BE2C (cell line): ENCODE data around the gene RASD1.
"Not testable (repeated sequence)": the region's sequence is repeated elsewhere in the genome, so short reads cannot be mapped to it uniquely, and the experiment has no call there.

Experiments
- DNase-seq: peaks from one replicate; pipeline ENCODE4 v3.0.0-alpha.2; 2020
- H3K27me3 ChIP-seq: fragments of 250-450 bp; sonication (Bioruptor Pico); 2 replicates; pipeline ENCODE4 v1.5.1; 2020; ENCODE audit warnings: mild to moderate bottlenecking
- H3K36me3 ChIP-seq: fragments of 250-450 bp; sonication (Bioruptor Pico); 2 replicates; pipeline ENCODE4 v1.5.1; 2020; ENCODE audit warnings: mild to moderate bottlenecking
- H3K4me1 ChIP-seq: fragments of 250-450 bp; sonication (Bioruptor Pico); 2 replicates; pipeline ENCODE4 v1.5.1; 2020
- H3K4me3 ChIP-seq: 2 replicates; pipeline ENCODE4 v1.5.1; 2011; ENCODE audit warnings: low read depth, low read length
- H3K9me3 ChIP-seq: fragments of 250-450 bp; sonication (Bioruptor Pico); 2 replicates; pipeline ENCODE4 v1.5.1; 2020
- TF ChIP-seq, protein P1 (sequence below): IDR thresholded peaks from 2 replicates; pipeline ENCODE4 v1.5.1; 2012; ENCODE audit warnings: mild to moderate bottlenecking, low read depth, low read length

Gene RASD1

DNA sequence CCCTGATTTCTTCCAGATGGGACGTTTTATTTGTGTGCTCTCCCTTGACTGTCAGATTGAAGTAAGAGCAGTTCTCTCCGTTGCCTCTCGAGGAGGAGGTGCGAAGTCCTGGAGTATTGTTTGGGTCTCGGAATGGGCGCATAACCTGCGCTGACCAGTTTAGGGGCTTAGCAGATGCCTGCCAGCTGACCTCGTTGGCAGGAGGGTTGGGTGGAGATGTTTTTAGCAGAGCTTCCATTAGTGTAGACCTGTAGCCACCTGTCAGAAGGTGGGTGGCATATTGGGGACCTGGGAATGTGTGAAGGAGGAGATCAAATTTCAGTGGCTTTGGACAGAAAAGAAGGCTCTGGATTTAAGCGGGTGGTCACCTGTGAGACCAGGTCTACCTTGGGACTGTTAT is 3.6 kb downstream of the RASD1 start:
- Histone ChIP-seq H3K4me1 (no peaks in the 10 kb centered on the region), H3K4me3 (no peak overlapping the region), H3K27me3 (peaks cover 10% of the 10 kb centered on the region), H3K9me3 (no peaks in the 10 kb centered on the region), H3K36me3 (peaks cover 6% of the 10 kb centered on the region)
- TF ChIP-seq, protein P1, sequence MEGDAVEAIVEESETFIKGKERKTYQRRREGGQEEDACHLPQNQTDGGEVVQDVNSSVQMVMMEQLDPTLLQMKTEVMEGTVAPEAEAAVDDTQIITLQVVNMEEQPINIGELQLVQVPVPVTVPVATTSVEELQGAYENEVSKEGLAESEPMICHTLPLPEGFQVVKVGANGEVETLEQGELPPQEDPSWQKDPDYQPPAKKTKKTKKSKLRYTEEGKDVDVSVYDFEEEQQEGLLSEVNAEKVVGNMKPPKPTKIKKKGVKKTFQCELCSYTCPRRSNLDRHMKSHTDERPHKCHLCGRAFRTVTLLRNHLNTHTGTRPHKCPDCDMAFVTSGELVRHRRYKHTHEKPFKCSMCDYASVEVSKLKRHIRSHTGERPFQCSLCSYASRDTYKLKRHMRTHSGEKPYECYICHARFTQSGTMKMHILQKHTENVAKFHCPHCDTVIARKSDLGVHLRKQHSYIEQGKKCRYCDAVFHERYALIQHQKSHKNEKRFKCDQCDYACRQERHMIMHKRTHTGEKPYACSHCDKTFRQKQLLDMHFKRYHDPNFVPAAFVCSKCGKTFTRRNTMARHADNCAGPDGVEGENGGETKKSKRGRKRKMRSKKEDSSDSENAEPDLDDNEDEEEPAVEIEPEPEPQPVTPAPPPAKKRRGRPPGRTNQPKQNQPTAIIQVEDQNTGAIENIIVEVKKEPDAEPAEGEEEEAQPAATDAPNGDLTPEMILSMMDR: no peak
- no peak for DNase-seq

DNA sequence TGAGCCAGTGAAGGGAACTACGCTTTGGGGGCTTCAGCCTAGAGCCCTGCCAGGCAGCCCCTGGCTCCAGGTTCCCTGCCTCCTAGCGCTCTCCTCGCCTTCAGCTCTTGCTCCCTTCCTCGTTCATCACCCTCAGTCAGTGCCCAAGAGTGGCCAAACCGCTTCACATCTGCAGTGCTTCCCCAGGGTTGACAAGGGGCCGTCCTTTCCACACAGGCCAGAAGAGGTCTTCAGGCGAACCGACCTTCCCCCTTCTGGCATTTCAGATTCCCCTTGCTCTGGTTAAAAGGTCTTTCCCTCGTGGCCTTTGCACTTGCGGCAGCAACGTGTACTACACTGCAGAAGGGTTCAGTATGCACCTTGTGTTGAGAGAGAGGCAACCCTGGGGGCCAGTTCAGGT is 4.1 kb downstream of the RASD1 start:
- H3K4me3 ChIP-seq: no peak overlapping the region
- H3K27me3 ChIP-seq: peaks cover 10% of the 10 kb centered on the region
- no peaks in the 10 kb centered on the region for H3K4me1 ChIP-seq
- no peaks in the 10 kb centered on the region for H3K9me3 ChIP-seq
- no peak for DNase-seq
- peaks cover 8% of the 10 kb centered on the region for H3K36me3 ChIP-seq
- TF ChIP-seq, protein P1: no peak

- TF ChIP-seq, protein P1: no peak
- peaks cover 8% of the 10 kb centered on the region for H3K36me3 ChIP-seq
- H3K4me3 ChIP-seq: no peak overlapping the region
- no peaks in the 10 kb centered on the region for H3K9me3 ChIP-seq
- no peaks in the 10 kb centered on the region for H3K4me1 ChIP-seq
- peaks cover 10% of the 10 kb centered on the region for H3K27me3 ChIP-seq
- no peak for DNase-seq
These were observed 4.6 kb downstream of the RASD1 start for GRCh38 chr17:17491546-17491988.

DNA sequence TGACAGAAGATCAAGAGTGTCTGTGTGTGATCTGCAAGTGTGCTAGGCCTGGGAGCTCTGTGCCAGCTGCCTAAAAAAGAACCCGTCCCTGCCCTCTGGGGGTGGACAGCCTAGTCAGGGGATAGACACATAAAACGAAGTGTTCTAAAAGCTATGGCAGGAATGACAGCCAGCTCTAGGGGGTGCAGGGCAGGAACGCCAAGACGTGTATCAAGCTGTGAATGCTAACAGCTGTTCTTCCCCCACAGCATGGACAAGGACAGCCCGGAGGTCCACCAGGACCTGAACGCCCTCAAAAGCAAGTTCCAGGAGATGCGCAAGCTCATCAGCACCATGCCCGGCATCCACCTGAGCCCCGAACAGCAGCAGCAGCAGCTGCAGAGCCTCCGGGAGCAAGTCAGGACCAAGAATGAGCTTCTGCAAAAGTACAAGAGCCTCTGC is 5.1 kb downstream of the RASD1 start:
- Histone ChIP-seq H3K36me3 (peaks cover 8% of the 10 kb centered on the region), H3K27me3 (peaks cover 9% of the 10 kb centered on the region)

GRCh38 chr17:17487998-17488397 is 8.2 kb downstream of the RASD1 start:
- Histone ChIP-seq H3K4me1 (no peaks in the 10 kb centered on the region), H3K9me3 (no peaks in the 10 kb centered on the region), H3K36me3 (peaks cover 8% of the 10 kb centered on the region), H3K4me3 (no peak overlapping the region), H3K27me3 (no peaks in the 10 kb centered on the region)
- no peak for DNase-seq
- TF ChIP-seq, protein P1: no peak

More for the DNA sequence above, 5.1 kb downstream of the RASD1 start:
- Histone ChIP-seq H3K9me3 (no peaks in the 10 kb centered on the region), H3K4me3 (no peak overlapping the region), H3K4me1 (no peaks in the 10 kb centered on the region)
- TF ChIP-seq, protein P1: no peak
- no peak for DNase-seq

- not testable (repeated sequence) for H3K4me1 ChIP-seq, H3K36me3 ChIP-seq, DNase-seq, H3K4me3 ChIP-seq, H3K27me3 ChIP-seq, H3K9me3 ChIP-seq
These were observed 9.8 kb downstream of the RASD1 start for GRCh38 chr17:17486416-17486815.

GRCh38 chr17:17485420-17485819 is 10.8 kb downstream of the RASD1 start:
- DNase-seq: no peak
- Histone ChIP-seq H3K9me3 (no peaks in the 10 kb centered on the region), H3K4me3 (no peak overlapping the region), H3K4me1 (no peaks in the 10 kb centered on the region), H3K36me3 (peaks cover 8% of the 10 kb centered on the region), H3K27me3 (no peaks in the 10 kb centered on the region)
- TF ChIP-seq, protein P1: no peak
